OCI-LY7 (cell line): ENCODE data around the gene SRSF7. TPM values are rescaled to one million over a fixed set of nuclear protein-coding genes. Genes with fewer than 3 reads are reported as not detected.

ENCODE experiments used
- BruUV-seq: library from RNA; stranded (reverse); fragments of 400-500 nt; replicated peaks from 2 replicates; lab custom pipeline; 2021; lab: Mats Ljungman, UMichigan
- CTCF ChIA-PET: fragments of 300-600 bp; sonication (Branson Sonifier 250); formaldehyde crosslinking; loops from one replicate; lab custom pipeline; 2022; ENCODE audit warnings: antibody characterized with exemption; ENCODE audit not compliant: unreplicated experiment; lab: Charles Lee
- POLR2A ChIA-PET: fragments of 300-600 bp; sonication (Branson Sonifier 250); formaldehyde crosslinking; loops from one replicate; lab custom pipeline; 2022; ENCODE audit warnings: antibody characterized with exemption; lab: Charles Lee
- DNase-seq: peaks from one replicate; pipeline ENCODE4 v3.0.0-alpha.2; 2015; ENCODE audit warnings: low spot score
- H2AFZ ChIP-seq: fragments of 200-600 bp; sonication (generic), shearing (Covaris generic); 2 replicates; pipeline ENCODE4 v1.6.1; 2014; ENCODE audit warnings: mild to moderate bottlenecking, antibody characterized with exemption, low read length, moderate library complexity
- H3K27ac ChIP-seq: fragments of 200-600 bp; sonication (generic); 2 replicates; pipeline ENCODE4 v1.5.1; 2014; ENCODE audit warnings: mixed run types, low read depth, mild to moderate bottlenecking, moderate library complexity, low read length, inconsistent platforms; ENCODE audit not compliant: poor library complexity, severe bottlenecking
- H3K36me3 ChIP-seq: fragments of 200-600 bp; sonication (generic); 2 replicates; pipeline ENCODE4 v1.6.1; 2014; ENCODE audit warnings: mild to moderate bottlenecking, antibody characterized with exemption, low read length, moderate library complexity, mixed read lengths; ENCODE audit not compliant: insufficient read depth
- H3K4me1 ChIP-seq: fragments of 200-600 bp; sonication (generic); 2 replicates; pipeline ENCODE4 v1.5.1; 2014; ENCODE audit warnings: mild to moderate bottlenecking, low read length; ENCODE audit not compliant: insufficient read depth, poor library complexity, severe bottlenecking
- H3K4me2 ChIP-seq: fragments of 200-600 bp; sonication (generic); 2 replicates; pipeline ENCODE4 v1.6.1; 2014; ENCODE audit warnings: mild to moderate bottlenecking, low read length
- H3K4me3 ChIP-seq: fragments of 200-600 bp; sonication (generic); 2 replicates; pipeline ENCODE4 v1.5.1; 2014; ENCODE audit warnings: mild to moderate bottlenecking, low read depth, low read length; ENCODE audit not compliant: poor library complexity, severe bottlenecking
- H3K79me2 ChIP-seq: fragments of 200-600 bp; sonication (generic); 2 replicates; pipeline ENCODE4 v1.6.1; 2016; ENCODE audit warnings: low read depth, mild to moderate bottlenecking, low read length, moderate library complexity, mixed read lengths; ENCODE audit not compliant: insufficient read depth
- H3K9me2 ChIP-seq: fragments of 200-600 bp; sonication (generic); 2 replicates; pipeline ENCODE4 v1.6.1; 2016; ENCODE audit warnings: mild to moderate bottlenecking, low read length, mixed read lengths; ENCODE audit not compliant: insufficient read depth
- H3K9me3 ChIP-seq: fragments of 200-600 bp; sonication (generic); 2 replicates; pipeline ENCODE4 v1.6.1; 2014; ENCODE audit warnings: mild to moderate bottlenecking, mixed run types, low read length, mixed read lengths
- H4K20me1 ChIP-seq: fragments of 200-600 bp; sonication (generic); 2 replicates; pipeline ENCODE4 v1.6.1; 2014; ENCODE audit warnings: mild to moderate bottlenecking, antibody characterized with exemption, low read length, moderate library complexity, mixed read lengths; ENCODE audit not compliant: insufficient read depth
- CTCF ChIP-seq: fragments of 200-600 bp; sonication (generic); conservative IDR thresholded peaks from 2 replicates; pipeline ENCODE4 v1.5.1; 2014; ENCODE audit warnings: mild to moderate bottlenecking, antibody characterized with exemption, low read length, moderate library complexity, mixed read lengths
- EZH2phosphoT487 ChIP-seq: fragments of 200-600 bp; sonication (generic); IDR thresholded peaks from 2 replicates; pipeline ENCODE4 v1.6.1; 2018; ENCODE audit warnings: low read depth, borderline replicate concordance, mild to moderate bottlenecking, mixed run types, antibody characterized with exemption, low read length, moderate library complexity, mixed read lengths
- intact Hi-C: fragments of 100-400 bp; cut with micrococcal nuclease; formaldehyde crosslinking; loops from one replicate; pipeline ENCODE4 v1.10.0; 2022; ENCODE audit not compliant: unreplicated experiment
- total RNA-seq, 2 experiments: library from RNA; depleted of rRNA in 1 of 2; stranded (reverse); fragments of >200 nt in 1 of 2; shearing (Covaris generic) in 1 of 2; gene quantifications; 2 replicates each; pipeline ENCODE4 v1.2.3, GENCODE V29; 2014 to 2022

The SRSF7 gene
- total RNA-seq, 2 experiments from 2014 or later: 320 to 337 TPM

- ChIA-PET POLR2A (no interaction called here), CTCF (no interaction called here)
- Histone ChIP-seq H3K4me2 (no peak overlapping the region), H4K20me1 (no peaks in the 10 kb centered on the region), H3K4me3 (no peak overlapping the region), H3K9me2 (no peaks in the 10 kb centered on the region), H3K27ac (no peak overlapping the region), H3K36me3 (no peaks in the 10 kb centered on the region), H3K4me1 (peaks cover 4% of the 10 kb centered on the region), H3K79me2 (no peaks in the 10 kb centered on the region), H3K9me3 (no peaks in the 10 kb centered on the region), H2AFZ (no peak overlapping the region)
- DNase-seq: no peak
- no TSS peak for BruUV-seq
- TF ChIP-seq EZH2phosphoT487 (no peak), CTCF (no peak)
- intact Hi-C loops: no loop called here
Observed at GRCh38 chr2:38697116-38697840, 53.9 kb downstream of the SRSF7 start.

Other genes starting within 250 kb of the SRSF7 start
- 7.2 and 7.6 TPM in 2 replicates for gene HNRNPLL, start 148.4 kb downstream of the SRSF7 start, total RNA-seq (2014; rRNA removed; shearing (Covaris generic))
- 47.2 and 47.9 TPM in 2 replicates for gene HNRNPLL, start 148.4 kb downstream of the SRSF7 start, total RNA-seq (2022)
- gene GALM, start 85.2 kb downstream of the SRSF7 start, total RNA-seq (2014; rRNA removed; shearing (Covaris generic)): 2.9 and 5.5 TPM in 2 replicates
- 9.0 and 10.8 TPM in 2 replicates for gene GALM, start 85.2 kb downstream of the SRSF7 start, total RNA-seq (2022)
- 11.7 and 16.5 TPM in 2 replicates for gene GEMIN6, start 26.8 kb upstream of the SRSF7 start, total RNA-seq (2014; rRNA removed; shearing (Covaris generic))
- gene GEMIN6, start 26.8 kb upstream of the SRSF7 start, total RNA-seq (2022): 26.0 and 26.6 TPM in 2 replicates
- 14.6 and 14.7 TPM in 2 replicates for gene DHX57, start 124.6 kb upstream of the SRSF7 start, total RNA-seq (2014; rRNA removed; shearing (Covaris generic))
- 15.1 and 17.7 TPM in 2 replicates for gene DHX57, start 124.6 kb upstream of the SRSF7 start, total RNA-seq (2022)
- 7.2 and 7.8 TPM in 2 replicates for gene MORN2, start 124.6 kb upstream of the SRSF7 start, total RNA-seq (2014; rRNA removed; shearing (Covaris generic))
- gene MORN2, start 124.6 kb upstream of the SRSF7 start, total RNA-seq (2022): 4.4 and 8.1 TPM in 2 replicates
- gene ARHGEF33, start 138.5 kb upstream of the SRSF7 start, total RNA-seq (2014; rRNA removed; shearing (Covaris generic)): 0.38 TPM in 1 of 2 replicates, not detected in the other
- gene ARHGEF33, start 138.5 kb upstream of the SRSF7 start, total RNA-seq (2022): not detected in 2 replicates